Measurements from ENCODE around the gene KIAA0930.

KIAA0930 gene

GRCh38 chr22:45237065-45237990 is 3.4 kb downstream of the KIAA0930 start:
- Histone ChIP-seq H3K4me1 (ENCODE audit: control insufficient read depth in 1 of 2, insufficient read depth in 2 of 2, low read length in 2 of 2) (peaks cover 27 to 51% of the 10 kb centered on the region in 2 donors), H3K9ac (ENCODE audit: low read depth in 1 of 2, low read length in 2 of 2) (no peak overlapping the region)

GRCh38 chr22:45235851-45236342 is 4.8 kb downstream of the KIAA0930 start:
- Histone ChIP-seq H3K27me3 (ENCODE audit: control insufficient read depth in 1 of 2, insufficient read depth in 2 of 2, low read length in 2 of 2) (no peaks in the 10 kb centered on the region), H3K4me3 (ENCODE audit: low read depth in 1 of 2, low read length in 2 of 2) (no peak overlapping the region), H3K27ac (ENCODE audit: low read depth, low read length) (no peak overlapping the region), H3K36me3 (ENCODE audit: control insufficient read depth in 1 of 2, insufficient read depth in 2 of 2, low read length in 2 of 2) (peaks cover 0 to 7% of the 10 kb centered on the region in 2 donors), H3K4me1 (ENCODE audit: control insufficient read depth in 1 of 2, insufficient read depth in 2 of 2, low read length in 2 of 2) (peaks cover 19 to 42% of the 10 kb centered on the region in 2 donors), H3K9ac (ENCODE audit: low read depth in 1 of 2, low read length in 2 of 2) (no peak overlapping the region), H3K9me3 (ENCODE audit: control insufficient read depth in 1 of 2, low read length in 2 of 2) (no peaks in the 10 kb centered on the region)

More at GRCh38 chr22:45237065-45237990, 3.4 kb downstream of the KIAA0930 start:
- no peaks in the 10 kb centered on the region for H3K27me3 ChIP-seq (ENCODE audit: control insufficient read depth in 1 of 2, insufficient read depth in 2 of 2, low read length in 2 of 2)
- no peak overlapping the region for H3K27ac ChIP-seq (ENCODE audit: low read depth, low read length)
- no peaks in the 10 kb centered on the region for H3K9me3 ChIP-seq (ENCODE audit: control insufficient read depth in 1 of 2, low read length in 2 of 2)
- H3K4me3 ChIP-seq (ENCODE audit: low read depth in 1 of 2, low read length in 2 of 2): no peak overlapping the region
- H3K36me3 ChIP-seq (ENCODE audit: control insufficient read depth in 1 of 2, insufficient read depth in 2 of 2, low read length in 2 of 2): peaks cover 0 to 7% of the 10 kb centered on the region in 2 donors

- H3K9ac ChIP-seq (ENCODE audit: low read depth in 1 of 2, low read length in 2 of 2): no peak overlapping the region
- no peaks in the 10 kb centered on the region for H3K27me3 ChIP-seq (ENCODE audit: control insufficient read depth in 1 of 2, insufficient read depth in 2 of 2, low read length in 2 of 2)
Measured at GRCh38 chr22:45235101-45235777, 5.5 kb downstream of the KIAA0930 start.

GRCh38 chr22:45233827-45234226 is 6.9 kb downstream of the KIAA0930 start:
- H3K9ac ChIP-seq (ENCODE audit: low read depth in 1 of 2, low read length in 2 of 2): no peak overlapping the region
- peaks cover 0 to 7% of the 10 kb centered on the region in 2 donors for H3K36me3 ChIP-seq (ENCODE audit: control insufficient read depth in 1 of 2, insufficient read depth in 2 of 2, low read length in 2 of 2)
- peaks cover 6 to 27% of the 10 kb centered on the region in 2 donors for H3K4me1 ChIP-seq (ENCODE audit: control insufficient read depth in 1 of 2, insufficient read depth in 2 of 2, low read length in 2 of 2)
- no peak overlapping the region for H3K4me3 ChIP-seq (ENCODE audit: low read depth in 1 of 2, low read length in 2 of 2)
- no peaks in the 10 kb centered on the region for H3K9me3 ChIP-seq (ENCODE audit: control insufficient read depth in 1 of 2, low read length in 2 of 2)
- H3K27ac ChIP-seq (ENCODE audit: low read depth, low read length): no peak overlapping the region
- H3K27me3 ChIP-seq (ENCODE audit: control insufficient read depth in 1 of 2, insufficient read depth in 2 of 2, low read length in 2 of 2): no peaks in the 10 kb centered on the region

More at GRCh38 chr22:45235101-45235777, 5.5 kb downstream of the KIAA0930 start:
- peaks cover 19 to 41% of the 10 kb centered on the region in 2 donors for H3K4me1 ChIP-seq (ENCODE audit: control insufficient read depth in 1 of 2, insufficient read depth in 2 of 2, low read length in 2 of 2)
- peaks cover 0 to 7% of the 10 kb centered on the region in 2 donors for H3K36me3 ChIP-seq (ENCODE audit: control insufficient read depth in 1 of 2, insufficient read depth in 2 of 2, low read length in 2 of 2)
- no peaks in the 10 kb centered on the region for H3K9me3 ChIP-seq (ENCODE audit: control insufficient read depth in 1 of 2, low read length in 2 of 2)
- H3K27ac ChIP-seq (ENCODE audit: low read depth, low read length): no peak overlapping the region
- H3K4me3 ChIP-seq (ENCODE audit: low read depth in 1 of 2, low read length in 2 of 2): peak overlapping the region; percentile 16 to 47

- no peak overlapping the region for H3K27ac ChIP-seq (ENCODE audit: low read depth, low read length)
- H3K4me1 ChIP-seq (ENCODE audit: control insufficient read depth in 1 of 2, insufficient read depth in 2 of 2, low read length in 2 of 2): peaks cover 6 to 26% of the 10 kb centered on the region in 2 donors
- peaks cover 0 to 7% of the 10 kb centered on the region in 2 donors for H3K36me3 ChIP-seq (ENCODE audit: control insufficient read depth in 1 of 2, insufficient read depth in 2 of 2, low read length in 2 of 2)
- H3K4me3 ChIP-seq (ENCODE audit: low read depth in 1 of 2, low read length in 2 of 2): no peak overlapping the region
- no peaks in the 10 kb centered on the region for H3K27me3 ChIP-seq (ENCODE audit: control insufficient read depth in 1 of 2, insufficient read depth in 2 of 2, low read length in 2 of 2)
- no peaks in the 10 kb centered on the region for H3K9me3 ChIP-seq (ENCODE audit: control insufficient read depth in 1 of 2, low read length in 2 of 2)
- H3K9ac ChIP-seq (ENCODE audit: low read depth in 1 of 2, low read length in 2 of 2): no peak overlapping the region
Measured at GRCh38 chr22:45233386-45233785, 7.3 kb downstream of the KIAA0930 start.

- Histone ChIP-seq H3K27ac (ENCODE audit: low read depth, low read length) (no peak overlapping the region), H3K4me1 (ENCODE audit: control insufficient read depth in 1 of 2, insufficient read depth in 2 of 2, low read length in 2 of 2) (peaks cover 18 to 37% of the 10 kb centered on the region in 2 donors), H3K36me3 (ENCODE audit: control insufficient read depth in 1 of 2, insufficient read depth in 2 of 2, low read length in 2 of 2) (no peaks in the 10 kb centered on the region), H3K9me3 (ENCODE audit: control insufficient read depth in 1 of 2, low read length in 2 of 2) (no peaks in the 10 kb centered on the region), H3K9ac (ENCODE audit: low read depth in 1 of 2, low read length in 2 of 2) (no peak overlapping the region), H3K4me3 (ENCODE audit: low read depth in 1 of 2, low read length in 2 of 2) (no peak overlapping the region), H3K27me3 (ENCODE audit: control insufficient read depth in 1 of 2, insufficient read depth in 2 of 2, low read length in 2 of 2) (no peaks in the 10 kb centered on the region)
Measured at GRCh38 chr22:45231293-45231692, 9.4 kb downstream of the KIAA0930 start.

GRCh38 chr22:45230026-45230721 is 10.5 kb downstream of the KIAA0930 start:
- H3K27me3 ChIP-seq (ENCODE audit: control insufficient read depth in 1 of 2, insufficient read depth in 2 of 2, low read length in 2 of 2): no peaks in the 10 kb centered on the region
- H3K36me3 ChIP-seq (ENCODE audit: control insufficient read depth in 1 of 2, insufficient read depth in 2 of 2, low read length in 2 of 2): no peaks in the 10 kb centered on the region
- H3K27ac ChIP-seq (ENCODE audit: low read depth, low read length): no peak overlapping the region
- H3K4me3 ChIP-seq (ENCODE audit: low read depth in 1 of 2, low read length in 2 of 2): no peak overlapping the region
- no peaks in the 10 kb centered on the region for H3K9me3 ChIP-seq (ENCODE audit: control insufficient read depth in 1 of 2, low read length in 2 of 2)
- peaks cover 14 to 32% of the 10 kb centered on the region in 2 donors for H3K4me1 ChIP-seq (ENCODE audit: control insufficient read depth in 1 of 2, insufficient read depth in 2 of 2, low read length in 2 of 2)
- no peak overlapping the region for H3K9ac ChIP-seq (ENCODE audit: low read depth in 1 of 2, low read length in 2 of 2)

GRCh38 chr22:45229181-45229580 is 11.5 kb downstream of the KIAA0930 start:
- H3K4me1 ChIP-seq (ENCODE audit: control insufficient read depth in 1 of 2, insufficient read depth in 2 of 2, low read length in 2 of 2): peaks cover 14 to 22% of the 10 kb centered on the region in 2 donors
- no peak overlapping the region for H3K4me3 ChIP-seq (ENCODE audit: low read depth in 1 of 2, low read length in 2 of 2)
- no peaks in the 10 kb centered on the region for H3K27me3 ChIP-seq (ENCODE audit: control insufficient read depth in 1 of 2, insufficient read depth in 2 of 2, low read length in 2 of 2)
- no peak overlapping the region for H3K27ac ChIP-seq (ENCODE audit: low read depth, low read length)
- H3K36me3 ChIP-seq (ENCODE audit: control insufficient read depth in 1 of 2, insufficient read depth in 2 of 2, low read length in 2 of 2): no peaks in the 10 kb centered on the region
- no peak overlapping the region for H3K9ac ChIP-seq (ENCODE audit: low read depth in 1 of 2, low read length in 2 of 2)
- no peaks in the 10 kb centered on the region for H3K9me3 ChIP-seq (ENCODE audit: control insufficient read depth in 1 of 2, low read length in 2 of 2)

- no peaks in the 10 kb centered on the region for H3K27me3 ChIP-seq (ENCODE audit: control insufficient read depth in 1 of 2, insufficient read depth in 2 of 2, low read length in 2 of 2)
- H3K4me1 ChIP-seq (ENCODE audit: control insufficient read depth in 1 of 2, insufficient read depth in 2 of 2, low read length in 2 of 2): peaks cover 14 to 21% of the 10 kb centered on the region in 2 donors
- no peaks in the 10 kb centered on the region for H3K9me3 ChIP-seq (ENCODE audit: control insufficient read depth in 1 of 2, low read length in 2 of 2)
- no peak overlapping the region for H3K27ac ChIP-seq (ENCODE audit: low read depth, low read length)
- H3K4me3 ChIP-seq (ENCODE audit: low read depth in 1 of 2, low read length in 2 of 2): no peak overlapping the region
- H3K36me3 ChIP-seq (ENCODE audit: control insufficient read depth in 1 of 2, insufficient read depth in 2 of 2, low read length in 2 of 2): no peaks in the 10 kb centered on the region
- no peak overlapping the region for H3K9ac ChIP-seq (ENCODE audit: low read depth in 1 of 2, low read length in 2 of 2)
Measured at GRCh38 chr22:45228401-45228754, 12.3 kb downstream of the KIAA0930 start.
